Myocyte (in vitro differentiated cells): ENCODE measurements around the gene FAM107B. TPM values are rescaled to one million over a fixed set of nuclear protein-coding genes. Genes with fewer than 3 reads are reported as not detected.
"Not testable (repeated sequence)": the region's sequence is repeated elsewhere in the genome, so short reads cannot be mapped to it uniquely, and the experiment has no call there.

Experiments
- DNase-seq: peaks from one replicate; pipeline ENCODE4 v3.0.0-alpha.2; 2012; ENCODE audit warnings: low read depth
- total RNA-seq: library from RNA; depleted of rRNA; stranded (reverse); fragments of >200 nt; gene quantifications from 2 replicates; pipeline ENCODE4 v1.2.3, GENCODE V29; 2014

The FAM107B gene
- total RNA-seq, 1 donor from 2014 or later: 11.8 TPM

DNA sequence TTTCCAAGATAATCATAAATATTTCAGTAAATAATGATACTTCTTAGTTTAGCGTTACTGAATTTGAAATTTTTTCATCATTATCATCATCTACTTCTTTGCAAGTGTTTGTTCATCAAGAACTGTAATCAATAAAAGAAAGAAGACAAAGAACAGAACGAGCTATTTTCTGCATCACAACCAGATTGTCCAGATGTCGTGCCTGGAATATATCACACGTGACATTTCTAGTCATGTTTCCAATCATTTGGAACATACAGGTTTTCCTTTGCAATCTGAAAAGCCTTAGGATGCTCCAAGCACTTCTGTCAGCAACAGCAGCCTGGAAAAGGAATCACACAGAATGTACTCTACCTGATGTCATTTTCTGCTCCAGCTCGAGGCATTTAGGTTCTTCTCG, 107.4 kb downstream of the FAM107B start:
- DNase-seq: no peak

DNA sequence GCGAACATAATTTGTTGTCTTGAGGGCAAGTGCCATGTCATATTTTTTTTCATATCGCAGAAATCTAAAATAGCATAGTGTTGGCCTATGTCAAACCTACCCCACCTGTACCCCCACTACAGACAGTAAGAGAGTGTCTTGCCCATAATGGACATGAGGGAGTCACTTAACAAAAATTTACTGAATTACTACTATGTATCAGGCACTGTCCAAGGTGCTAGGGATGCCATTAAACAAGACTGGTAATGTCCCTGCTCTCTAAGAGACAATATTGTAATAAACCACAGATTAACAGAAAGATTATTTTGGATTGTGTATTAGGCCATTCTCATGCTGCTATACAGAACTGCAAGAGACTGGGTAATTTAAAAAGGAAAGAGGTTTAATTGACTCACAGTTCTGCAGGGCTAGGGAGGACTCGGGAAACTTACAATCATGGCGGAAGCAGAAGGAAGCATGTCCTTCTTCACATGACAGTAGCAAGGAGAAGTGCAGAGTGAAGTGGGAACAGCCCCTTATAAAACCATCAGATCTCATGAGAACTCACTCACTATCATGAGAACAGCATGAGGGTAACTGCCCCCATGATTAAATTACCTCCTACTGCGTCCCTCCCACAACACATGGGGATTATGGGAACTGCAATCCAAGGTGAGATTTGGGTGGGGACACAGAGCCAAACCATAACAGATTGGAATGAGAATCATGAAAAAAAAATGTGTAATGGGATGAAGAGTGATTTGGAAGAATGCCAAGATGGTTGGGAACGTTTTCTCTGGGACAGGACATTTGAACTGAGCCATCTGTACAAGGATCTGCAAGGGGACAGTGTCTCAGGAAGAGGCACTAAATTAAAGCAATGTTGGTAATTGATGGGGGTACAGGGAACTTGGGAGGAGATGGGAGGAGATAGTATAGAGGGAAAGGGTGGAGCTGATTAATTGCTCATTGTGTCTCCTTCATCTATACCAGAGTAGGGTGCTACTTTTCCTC, 108.5 kb downstream of the FAM107B start:
- peak; percentile 24 for DNase-seq

GRCh38 chr10:14665304-14665703, 109.4 kb downstream of the FAM107B start:
- DNase-seq: peak; percentile 70

GRCh38 chr10:14664345-14664744, 110.4 kb downstream of the FAM107B start:
- DNase-seq: no peak

DNA sequence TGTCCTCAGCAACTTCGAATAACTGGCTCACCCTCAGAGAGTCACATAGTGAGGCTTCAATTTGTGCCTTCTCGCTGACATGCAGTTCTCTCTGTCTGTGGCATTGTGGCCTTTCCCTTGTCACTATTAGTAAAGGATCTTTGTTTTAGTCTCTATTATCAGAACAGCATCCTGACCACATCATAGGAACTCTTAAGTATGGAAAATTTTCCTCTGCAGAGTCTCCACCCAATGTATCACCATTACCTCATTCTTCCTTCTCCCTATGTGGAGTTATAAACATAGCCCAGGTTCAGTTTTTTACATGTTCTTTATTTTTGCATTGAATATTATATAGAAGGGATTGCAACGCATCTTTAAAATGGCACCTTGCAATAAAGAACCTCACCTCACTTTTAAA, 112.9 kb downstream of the FAM107B start:
- no peak for DNase-seq

DNA sequence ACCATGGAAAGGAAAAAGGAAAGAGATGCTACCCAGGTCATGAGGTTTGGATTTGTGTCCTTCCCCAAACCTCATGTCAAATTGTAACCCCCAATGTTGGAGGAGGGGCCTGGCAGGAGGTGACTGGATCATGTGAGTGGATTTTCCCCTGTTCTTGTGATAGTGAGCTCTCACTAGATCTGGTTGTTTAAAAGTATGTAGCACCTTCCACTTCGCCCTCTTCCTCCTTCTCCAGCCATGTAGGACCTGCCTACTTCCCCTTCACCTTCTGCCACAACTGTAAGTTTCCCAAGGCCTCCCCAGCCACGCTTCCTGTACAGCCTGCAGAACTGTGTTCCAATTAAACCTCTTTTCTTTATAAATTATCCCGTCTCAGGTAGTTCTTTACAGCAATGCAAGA, 113.9 kb downstream of the FAM107B start:
- DNase-seq: no peak

GRCh38 chr10:14659626-14660196, 115.0 kb downstream of the FAM107B start:
- no peak for DNase-seq

DNA sequence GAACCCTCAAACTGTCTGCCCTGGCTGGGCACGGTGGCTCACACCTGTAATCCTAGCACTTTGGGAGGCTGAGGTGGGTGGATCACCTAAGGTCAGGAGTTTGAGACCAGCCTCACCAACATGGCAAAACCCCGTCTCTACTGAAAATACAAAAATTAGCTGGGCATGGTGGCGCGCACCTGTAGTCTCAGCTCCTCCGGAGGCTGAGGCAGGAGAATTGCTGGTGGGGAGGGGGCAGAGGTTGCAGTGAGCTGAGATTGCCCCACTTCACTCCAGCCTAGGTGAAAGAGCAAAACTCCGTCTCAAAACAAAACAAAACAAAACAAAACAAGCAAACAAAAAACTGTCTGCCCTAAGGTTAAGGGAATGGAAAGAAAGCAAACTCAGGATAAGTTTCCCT, 115.6 kb downstream of the FAM107B start:
- DNase-seq: not testable (repeated sequence)

DNA sequence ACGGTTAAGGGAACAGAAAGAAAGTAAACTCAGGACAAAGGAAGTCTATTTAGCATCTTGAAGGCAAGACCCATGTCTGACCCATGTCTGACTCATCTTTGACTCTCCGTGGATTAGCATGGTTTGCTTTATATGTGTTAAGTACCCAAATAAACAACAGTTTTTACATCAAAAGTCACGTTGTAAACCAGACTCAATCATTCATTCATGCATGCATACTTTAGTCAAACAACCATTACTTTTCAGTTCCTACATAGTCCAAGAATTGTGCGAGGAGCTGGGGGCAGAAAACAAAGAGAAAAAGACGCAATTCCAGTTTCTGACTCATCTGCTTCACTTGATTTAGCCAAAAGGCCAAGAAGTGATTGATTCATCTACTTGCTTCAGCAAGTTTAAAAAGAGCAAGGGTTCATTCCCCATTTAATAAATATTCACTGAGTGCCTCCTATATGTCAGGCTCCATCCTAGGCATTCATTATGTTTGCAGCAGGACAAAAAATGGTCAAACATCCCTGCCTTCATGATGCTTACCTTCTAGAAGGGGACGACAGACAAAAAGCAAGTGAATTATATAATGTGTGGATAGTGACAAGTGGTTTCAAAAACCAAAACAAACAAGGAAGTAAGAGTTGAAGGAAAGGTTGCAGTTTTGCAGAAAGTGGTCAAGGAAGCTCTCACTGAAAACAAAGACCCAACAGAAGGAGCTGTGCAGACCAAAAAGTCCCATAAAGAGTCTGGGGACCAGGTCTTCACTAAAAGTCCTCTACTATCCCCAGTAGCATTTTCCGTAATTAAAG, 116.2 kb downstream of the FAM107B start:
- DNase-seq: no peak

DNA sequence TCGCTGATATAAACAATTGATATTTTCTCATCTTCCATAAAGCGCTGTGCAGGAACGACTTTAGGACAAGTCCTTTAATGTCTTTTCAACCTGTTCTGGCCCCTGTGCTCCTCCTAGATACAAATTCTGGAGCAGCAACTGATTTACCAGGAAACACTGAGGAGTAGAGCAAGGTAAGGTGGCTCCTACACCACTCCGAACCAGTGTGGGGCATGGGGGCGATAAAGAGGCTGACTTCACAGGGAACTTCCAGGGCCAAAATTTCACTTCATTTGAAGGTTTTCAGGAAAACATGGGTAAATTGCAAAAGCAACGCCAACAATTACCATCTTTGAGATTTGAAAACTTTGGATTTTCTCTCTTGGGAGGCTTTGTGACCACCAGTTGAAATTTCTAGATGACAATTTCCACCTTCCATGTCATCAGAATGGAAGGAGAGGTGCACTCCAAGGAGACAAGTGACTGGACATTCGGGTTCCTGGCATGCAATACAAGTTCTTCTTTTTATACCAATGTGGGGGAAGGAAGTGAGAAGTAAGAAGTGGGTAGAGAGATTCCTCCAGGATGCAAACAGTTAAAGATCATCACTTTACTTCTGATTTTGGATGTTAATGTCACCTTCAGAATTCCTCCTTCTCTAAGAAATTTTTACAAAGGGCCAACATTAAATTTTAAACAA, 118.5 kb downstream of the FAM107B start:
- DNase-seq: no peak

DNA sequence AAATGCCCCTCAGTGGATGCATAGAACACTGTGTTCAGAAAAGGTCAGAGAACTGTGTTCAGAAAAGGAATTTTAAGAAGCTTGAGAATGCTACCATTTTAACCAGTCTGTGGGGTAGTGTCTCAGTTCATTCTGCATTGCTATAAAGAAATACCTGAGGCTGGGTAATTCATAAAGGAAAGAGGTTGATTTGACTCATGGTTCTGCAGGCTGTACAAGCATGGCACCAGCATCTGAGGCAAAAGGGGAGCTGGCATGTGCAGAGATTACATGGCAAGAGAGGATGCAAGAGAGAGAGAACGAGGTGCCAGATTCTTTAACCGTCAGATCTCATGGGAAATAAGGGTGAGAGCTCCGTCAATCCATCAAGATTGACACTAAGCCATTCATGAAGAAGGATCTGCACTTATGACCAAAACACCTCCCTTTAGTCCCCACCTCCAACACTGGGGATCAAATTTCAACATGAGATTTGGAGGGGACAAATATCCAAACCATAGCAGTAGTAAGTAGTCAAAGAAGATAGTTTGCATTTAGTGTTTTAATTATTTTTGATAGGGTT, 119.8 kb downstream of the FAM107B start:
- DNase-seq: no peak

- peak; percentile 67 for DNase-seq
These were observed 121.2 kb downstream of the FAM107B start for GRCh38 chr10:14653271-14654161.

DNA sequence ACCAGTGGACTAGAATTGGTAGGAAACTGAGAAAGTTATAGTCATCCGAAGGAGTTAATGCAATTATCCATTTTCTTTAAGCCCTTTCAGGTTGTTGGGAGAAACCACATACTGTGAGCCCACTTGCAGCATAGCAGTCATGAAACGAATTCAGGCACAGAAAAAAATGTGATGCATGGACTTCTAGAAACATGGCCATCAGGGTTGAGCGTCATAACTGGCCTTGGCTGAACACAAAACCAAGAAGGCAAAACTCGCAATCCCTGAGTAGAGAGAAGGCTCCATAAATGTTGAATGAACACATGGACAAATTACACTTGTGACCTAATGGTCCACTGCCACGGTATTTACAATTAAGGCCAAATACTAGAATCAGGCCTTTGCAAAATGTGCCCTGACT, 121.9 kb downstream of the FAM107B start:
- DNase-seq: no peak

- DNase-seq: no peak
These were observed 122.6 kb downstream of the FAM107B start for GRCh38 chr10:14652067-14652466.

DNA sequence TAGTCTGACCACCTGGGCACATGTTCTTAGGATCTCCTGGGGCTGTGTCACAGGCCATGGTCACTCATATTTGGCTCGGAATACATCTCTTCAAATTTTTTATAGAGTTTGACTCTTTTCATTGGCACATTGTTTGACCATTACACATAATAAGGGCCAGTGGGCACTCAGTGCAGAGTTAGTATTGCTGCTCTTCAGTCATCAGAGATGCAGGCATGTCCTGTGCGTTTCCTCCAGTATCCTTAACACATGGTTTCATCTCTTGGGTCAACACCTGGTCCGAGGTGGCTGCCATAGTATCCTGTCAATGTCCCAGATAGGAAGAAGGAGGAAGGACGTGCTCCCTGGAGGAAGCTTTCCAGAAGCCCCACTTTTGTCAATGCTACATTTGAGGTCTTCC, 125.0 kb downstream of the FAM107B start:
- no peak for DNase-seq

DNA sequence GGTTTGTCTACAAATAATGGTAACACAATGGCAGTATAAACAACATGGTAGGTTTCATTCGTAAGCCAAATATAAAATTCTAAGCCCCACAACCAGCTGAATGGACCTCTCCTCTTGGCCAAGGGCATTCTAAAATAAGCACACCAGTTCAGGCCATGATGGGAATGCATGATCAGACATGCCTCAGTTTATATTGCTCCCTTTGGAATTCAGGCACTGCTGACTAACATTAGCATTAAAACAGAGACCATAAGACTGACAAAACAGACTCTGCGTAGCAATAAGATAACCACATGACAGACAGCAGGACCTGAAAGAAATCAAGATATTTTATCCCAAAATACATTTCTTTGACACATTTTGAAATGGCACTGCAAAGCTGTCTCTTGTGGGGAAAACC, 125.8 kb downstream of the FAM107B start:
- DNase-seq: no peak

- DNase-seq: peak; percentile 61
These were observed 126.5 kb downstream of the FAM107B start for GRCh38 chr10:14648005-14648765.

DNA sequence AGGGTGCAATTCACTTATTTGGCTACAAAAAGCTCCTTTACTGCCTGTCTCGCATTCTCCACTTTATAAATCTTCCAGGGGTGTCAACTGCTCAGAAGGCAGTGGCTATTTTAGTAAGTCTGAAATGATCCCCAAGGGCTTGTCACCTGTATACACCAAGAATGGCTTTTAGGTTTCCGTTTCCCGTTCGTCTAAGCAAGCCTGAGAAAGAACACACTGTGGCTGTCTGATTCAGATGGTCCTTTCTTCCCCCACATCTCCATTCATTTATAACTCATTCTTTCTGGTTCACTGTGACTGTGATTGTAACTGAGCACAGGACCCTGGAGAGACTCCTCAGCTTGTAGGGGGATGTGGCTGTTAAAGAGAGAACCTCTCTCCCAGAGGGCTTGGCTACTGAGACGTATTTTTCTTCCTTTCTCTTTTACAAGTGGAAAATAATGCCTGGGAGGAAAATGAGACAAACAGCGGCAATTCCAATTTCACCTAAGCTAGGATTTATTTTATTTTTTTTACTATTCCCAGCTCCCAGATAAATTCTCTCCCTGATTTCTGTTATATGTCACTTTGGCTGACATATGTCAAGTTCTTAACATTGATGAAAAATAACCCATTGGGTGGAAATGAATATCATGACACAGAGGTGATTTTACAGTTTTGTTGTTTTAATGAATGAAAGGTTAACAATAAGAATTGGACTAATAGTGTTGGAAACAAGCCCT, 129.3 kb downstream of the FAM107B start:
- DNase-seq: no peak
